NCI-H748 (cell line): Measurements from ENCODE around the gene DGUOK.
"Not testable (repeated sequence)": the region's sequence is repeated elsewhere in the genome, so short reads cannot be mapped to it uniquely, and the experiment has no call there.

Experiments used
- DNase-seq: peaks from one replicate; lab custom pipeline; 2025; ENCODE audit not compliant: unreplicated experiment; lab: John Stamatoyannopoulos, UW

DGUOK gene

GRCh38 chr2:73926493-73927327, at the start of gene DGUOK:
Gene DGUOK (plus strand): TSS chr2:73926880. CDS start chr2:73926911, 31 bp downstream.
- peak; percentile 97 for DNase-seq

- no peak for DNase-seq
Measured at GRCh38 chr2:73877071-73877802, 49.4 kb upstream of the DGUOK start.

GRCh38 chr2:73877984-73878383, 48.7 kb upstream of the DGUOK start:
- DNase-seq = not testable (repeated sequence)

- DNase-seq = no peak
Measured at GRCh38 chr2:73885406-73885805, 41.3 kb upstream of the DGUOK start.

GRCh38 chr2:73886357-73886756, 40.3 kb upstream of the DGUOK start:
- DNase-seq = no peak

GRCh38 chr2:73887596-73888353, 38.9 kb upstream of the DGUOK start:
- not testable (repeated sequence) for DNase-seq

- no peak for DNase-seq
Measured at GRCh38 chr2:73888388-73888787, 38.3 kb upstream of the DGUOK start.

- DNase-seq = no peak
Measured at GRCh38 chr2:73889206-73889605, 37.5 kb upstream of the DGUOK start.

GRCh38 chr2:73890301-73891092, 36.2 kb upstream of the DGUOK start:
- no peak for DNase-seq

- DNase-seq = no peak
Measured at GRCh38 chr2:73891276-73891901, 35.3 kb upstream of the DGUOK start.

GRCh38 chr2:73892631-73893329, 33.9 kb upstream of the DGUOK start, which contains the start of gene ACTG2:
Gene ACTG2 (plus strand): TSS chr2:73893008. CDS start chr2:73901312, 8,304 bp downstream.
- no peak for DNase-seq

GRCh38 chr2:73893764-73894474, 32.8 kb upstream of the DGUOK start:
- no peak for DNase-seq

GRCh38 chr2:73894475-73894850, 32.2 kb upstream of the DGUOK start:
- DNase-seq = no peak

- no peak for DNase-seq
Measured at GRCh38 chr2:73894877-73895276, 31.8 kb upstream of the DGUOK start.

- DNase-seq = no peak
Measured at GRCh38 chr2:73895473-73895872, 31.2 kb upstream of the DGUOK start.

GRCh38 chr2:73896362-73897239, 30.1 kb upstream of the DGUOK start:
- no peak for DNase-seq

- DNase-seq = no peak
Measured at GRCh38 chr2:73897240-73897583, 29.5 kb upstream of the DGUOK start.

GRCh38 chr2:73897934-73898333, 28.7 kb upstream of the DGUOK start:
- DNase-seq = peak; percentile 47
